ENCODE measurements around the gene EIF3A. TPM values are rescaled to one million over a fixed set of nuclear protein-coding genes. Genes with fewer than 3 reads are reported as not detected.

The EIF3A gene
- total and polyA plus RNA-seq, 2 donors (not counting 1 experiment from before 2014, with no cell fraction given): 39.9 to 112 TPM

GRCh38 chr10:119103241-119103902 is 22.8 kb upstream of the EIF3A start:
- Histone ChIP-seq H3K4me2 (ENCODE audit: extremely low read depth, insufficient read depth, low read length) (no peak overlapping the region), H3K27ac (ENCODE audit: insufficient read depth, low read length) (no peak overlapping the region)
- DNase-seq (ENCODE audit: low read depth in 2 of 2): no peak

GRCh38 chr10:119101366-119102098 is 20.9 kb upstream of the EIF3A start:
- Histone ChIP-seq H2AFZ (ENCODE audit: low read length) (no peak overlapping the region), H3K9ac (ENCODE audit: insufficient read depth, low read length) (no peak overlapping the region), H3K27ac (ENCODE audit: insufficient read depth, low read length) (no peak overlapping the region), H3K9me3 (ENCODE audit: control insufficient read depth, insufficient read depth, low read depth, low read length) (no peaks in the 10 kb centered on the region), H3K4me3 (replicated peaks in 1 of 4; ENCODE audit: control extremely low read depth in 1 of 4, insufficient read depth in 1 of 4, low read depth in 3 of 4, low read length in 4 of 4) (no peak overlapping the region), H3K79me2 (ENCODE audit: control insufficient read depth, insufficient read depth, low read length) (peaks cover 9% of the 10 kb centered on the region), H3K4me1 (ENCODE audit: control insufficient read depth, extremely low read depth, insufficient read depth, low read length) (no peaks in the 10 kb centered on the region), H4K20me1 (ENCODE audit: control insufficient read depth, extremely low read depth, insufficient read depth, low read length) (no peaks in the 10 kb centered on the region), H3K27me3 (ENCODE audit: control insufficient read depth, insufficient read depth, low read length) (no peaks in the 10 kb centered on the region), H3K36me3 (ENCODE audit: control insufficient read depth, insufficient read depth, low read length) (no peaks in the 10 kb centered on the region), H3K4me2 (ENCODE audit: extremely low read depth, insufficient read depth, low read length) (no peak overlapping the region)
- TF ChIP-seq, protein P1, sequence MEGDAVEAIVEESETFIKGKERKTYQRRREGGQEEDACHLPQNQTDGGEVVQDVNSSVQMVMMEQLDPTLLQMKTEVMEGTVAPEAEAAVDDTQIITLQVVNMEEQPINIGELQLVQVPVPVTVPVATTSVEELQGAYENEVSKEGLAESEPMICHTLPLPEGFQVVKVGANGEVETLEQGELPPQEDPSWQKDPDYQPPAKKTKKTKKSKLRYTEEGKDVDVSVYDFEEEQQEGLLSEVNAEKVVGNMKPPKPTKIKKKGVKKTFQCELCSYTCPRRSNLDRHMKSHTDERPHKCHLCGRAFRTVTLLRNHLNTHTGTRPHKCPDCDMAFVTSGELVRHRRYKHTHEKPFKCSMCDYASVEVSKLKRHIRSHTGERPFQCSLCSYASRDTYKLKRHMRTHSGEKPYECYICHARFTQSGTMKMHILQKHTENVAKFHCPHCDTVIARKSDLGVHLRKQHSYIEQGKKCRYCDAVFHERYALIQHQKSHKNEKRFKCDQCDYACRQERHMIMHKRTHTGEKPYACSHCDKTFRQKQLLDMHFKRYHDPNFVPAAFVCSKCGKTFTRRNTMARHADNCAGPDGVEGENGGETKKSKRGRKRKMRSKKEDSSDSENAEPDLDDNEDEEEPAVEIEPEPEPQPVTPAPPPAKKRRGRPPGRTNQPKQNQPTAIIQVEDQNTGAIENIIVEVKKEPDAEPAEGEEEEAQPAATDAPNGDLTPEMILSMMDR (conservative IDR thresholded peaks at IDR 0.05 in 1 of 2, IDR thresholded peaks at IDR 0.05 in 1 of 2; ENCODE audit: low read depth in 1 of 2, low read length in 2 of 2): no peak
- no peak for TF ChIP-seq EZH2 (IDR thresholded peaks at IDR 0.05; ENCODE audit: low read length, missing control alignments)
- no peak for DNase-seq (ENCODE audit: low read depth in 2 of 2)

More at GRCh38 chr10:119103241-119103902, 22.8 kb upstream of the EIF3A start:
- H3K9ac ChIP-seq (ENCODE audit: insufficient read depth, low read length): no peak overlapping the region
- H3K36me3 ChIP-seq (ENCODE audit: control insufficient read depth, insufficient read depth, low read length): no peaks in the 10 kb centered on the region
- H3K27me3 ChIP-seq (ENCODE audit: control insufficient read depth, insufficient read depth, low read length): no peaks in the 10 kb centered on the region
- no peaks in the 10 kb centered on the region for H4K20me1 ChIP-seq (ENCODE audit: control insufficient read depth, extremely low read depth, insufficient read depth, low read length)
- no peaks in the 10 kb centered on the region for H3K4me1 ChIP-seq (ENCODE audit: control insufficient read depth, extremely low read depth, insufficient read depth, low read length)
- H2AFZ ChIP-seq (ENCODE audit: low read length): peak overlapping the region; percentile 31
- TF ChIP-seq, protein P1 (conservative IDR thresholded peaks at IDR 0.05 in 1 of 2, IDR thresholded peaks at IDR 0.05 in 1 of 2; ENCODE audit: low read depth in 1 of 2, low read length in 2 of 2): no peak
- TF ChIP-seq EZH2 (IDR thresholded peaks at IDR 0.05; ENCODE audit: low read length, missing control alignments): no peak
- no peaks in the 10 kb centered on the region for H3K9me3 ChIP-seq (ENCODE audit: control insufficient read depth, insufficient read depth, low read depth, low read length)
- no peak overlapping the region for H3K4me3 ChIP-seq (replicated peaks in 1 of 4; ENCODE audit: control extremely low read depth in 1 of 4, insufficient read depth in 1 of 4, low read depth in 3 of 4, low read length in 4 of 4)
- peaks cover 9% of the 10 kb centered on the region for H3K79me2 ChIP-seq (ENCODE audit: control insufficient read depth, insufficient read depth, low read length)

GRCh38 chr10:119100434-119101238 is 20.0 kb upstream of the EIF3A start:
- H2AFZ ChIP-seq (ENCODE audit: low read length): no peak overlapping the region
- DNase-seq (ENCODE audit: low read depth in 2 of 2): no peak
- H3K27me3 ChIP-seq (ENCODE audit: control insufficient read depth, insufficient read depth, low read length): no peaks in the 10 kb centered on the region
- H3K9me3 ChIP-seq (ENCODE audit: control insufficient read depth, insufficient read depth, low read depth, low read length): no peaks in the 10 kb centered on the region
- H3K4me3 ChIP-seq (replicated peaks in 1 of 4; ENCODE audit: control extremely low read depth in 1 of 4, insufficient read depth in 1 of 4, low read depth in 3 of 4, low read length in 4 of 4): no peak overlapping the region
- H3K79me2 ChIP-seq (ENCODE audit: control insufficient read depth, insufficient read depth, low read length): peaks cover 5% of the 10 kb centered on the region
- no peaks in the 10 kb centered on the region for H3K36me3 ChIP-seq (ENCODE audit: control insufficient read depth, insufficient read depth, low read length)
- no peaks in the 10 kb centered on the region for H3K4me1 ChIP-seq (ENCODE audit: control insufficient read depth, extremely low read depth, insufficient read depth, low read length)
- H3K4me2 ChIP-seq (ENCODE audit: extremely low read depth, insufficient read depth, low read length): no peak overlapping the region
- H3K9ac ChIP-seq (ENCODE audit: insufficient read depth, low read length): no peak overlapping the region
- TF ChIP-seq EZH2 (IDR thresholded peaks at IDR 0.05; ENCODE audit: low read length, missing control alignments): no peak
- H3K27ac ChIP-seq (ENCODE audit: insufficient read depth, low read length): no peak overlapping the region
- H4K20me1 ChIP-seq (ENCODE audit: control insufficient read depth, extremely low read depth, insufficient read depth, low read length): no peaks in the 10 kb centered on the region

Measured in fibroblast of lung (primary cell).